ENCODE measurements around the gene TNFAIP3. TPM values are rescaled to one million over a fixed set of nuclear protein-coding genes. Genes with fewer than 3 reads are reported as not detected.
A peak's percentile ranks its signal among the peaks of the same experiment; 100 is the strongest.

The TNFAIP3 gene
- total RNA-seq, 1 donor from 2014 or later, result 1.8 TPM

DNA sequence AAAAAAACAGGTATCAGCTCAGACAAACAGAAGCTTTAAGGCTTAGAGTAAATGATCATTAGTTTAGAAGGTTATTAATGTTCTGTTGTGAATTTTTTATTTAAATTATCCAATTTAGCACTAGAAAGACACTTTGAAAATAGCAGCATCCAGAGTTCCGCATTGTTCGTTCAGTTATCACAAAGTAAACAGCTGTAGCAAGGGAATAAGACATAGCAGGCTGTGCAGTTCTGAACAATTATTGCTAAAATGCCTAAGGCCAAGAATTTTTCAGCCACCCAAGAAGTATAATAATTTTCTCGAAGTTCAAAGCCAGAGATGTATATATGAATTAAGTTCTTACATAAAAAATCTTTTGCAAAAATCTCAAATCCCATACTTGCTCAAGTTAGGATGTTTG, 8.0 kb upstream of the TNFAIP3 start:
- Histone ChIP-seq H4K20me1 (ENCODE audit: low read depth) (no peaks in the 10 kb centered on the region), H3K27ac (no peak overlapping the region), H2AFZ (replicated peaks) (no peak overlapping the region), H3K4me2 (no peak overlapping the region), H3K36me3 (no peaks in the 10 kb centered on the region), H3K4me1 (no peaks in the 10 kb centered on the region), H3K27me3 (no peaks in the 10 kb centered on the region), H3F3A (ENCODE audit: low read depth) (no peaks in the 10 kb centered on the region), H3K4me3 (no peak overlapping the region), H3K9ac (no peak overlapping the region), H3K79me2 (ENCODE audit: low read depth) (no peaks in the 10 kb centered on the region), H3K9me3 (ENCODE audit: low read depth) (no peaks in the 10 kb centered on the region)
- Mint-ChIP-seq H3K36me3 (no peaks in the 10 kb centered on the region), H3K27ac (no peak overlapping the region), H3K4me3 (no peak overlapping the region), H3K4me1 (peaks cover 17% of the 10 kb centered on the region), H3K9me3 (no peaks in the 10 kb centered on the region), H3K27me3 (ENCODE audit: insufficient read depth, low read depth) (no peaks in the 10 kb centered on the region)
- TF ChIP-seq CTCF (IDR thresholded peaks at IDR 0.05), result no peak
- no peak for TF ChIP-seq EZH2 (IDR thresholded peaks at IDR 0.05)
- no peak for TF ChIP-seq EZH2phosphoT487 (IDR thresholded peaks at IDR 0.05)
- DNase-seq (ENCODE audit: low spot score), result no peak

DNA sequence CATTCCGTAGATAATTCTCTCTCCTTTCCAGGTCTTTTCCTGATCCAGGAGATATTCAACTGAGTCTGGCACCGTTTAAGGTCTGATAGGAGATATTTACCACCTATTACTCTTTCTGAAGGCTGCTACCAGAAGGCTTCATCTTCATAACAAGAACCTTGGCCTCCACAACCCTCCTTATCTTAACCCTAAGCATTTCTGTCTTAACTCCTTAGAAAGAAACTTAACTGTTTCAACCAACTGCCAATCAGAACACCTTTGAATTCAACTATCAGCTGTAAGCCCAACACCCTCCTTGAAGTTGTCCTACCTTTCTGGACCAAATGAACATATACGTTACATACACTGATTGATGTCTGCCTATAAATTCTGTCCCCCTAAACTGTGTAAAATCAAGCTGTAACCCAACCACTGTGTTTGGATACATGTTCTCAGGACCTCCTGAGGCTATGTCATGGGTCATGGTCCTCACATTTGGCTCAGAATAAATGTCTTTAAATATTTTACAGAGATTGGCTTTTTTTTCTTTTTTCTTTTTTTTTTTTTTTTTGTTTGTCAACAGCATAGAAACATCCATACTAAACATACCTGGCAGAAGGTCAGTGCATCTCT, 6.6 kb upstream of the TNFAIP3 start:
- peak overlapping the region; percentile 27 for H2AFZ ChIP-seq (replicated peaks)
- Mint-ChIP-seq H3K9me3 (peaks cover 2% of the 10 kb centered on the region), H3K4me1 (peaks cover 28% of the 10 kb centered on the region), H3K27me3 (ENCODE audit: insufficient read depth, low read depth) (no peaks in the 10 kb centered on the region), H3K36me3 (no peaks in the 10 kb centered on the region), H3K27ac (no peak overlapping the region), H3K4me3 (no peak overlapping the region)
- H3K4me1 ChIP-seq, result peaks cover 10% of the 10 kb centered on the region
- H3F3A ChIP-seq (ENCODE audit: low read depth), result peaks cover 6% of the 10 kb centered on the region
- no peaks in the 10 kb centered on the region for H3K79me2 ChIP-seq (ENCODE audit: low read depth)
- H3K9me3 ChIP-seq (ENCODE audit: low read depth), result no peaks in the 10 kb centered on the region
- TF ChIP-seq EZH2 (IDR thresholded peaks at IDR 0.05) (no peak), EZH2phosphoT487 (IDR thresholded peaks at IDR 0.05) (no peak), CTCF (IDR thresholded peaks at IDR 0.05) (no peak)
- no peak overlapping the region for H3K27ac ChIP-seq
- H3K27me3 ChIP-seq, result no peaks in the 10 kb centered on the region
- no peak overlapping the region for H3K4me2 ChIP-seq
- DNase-seq (ENCODE audit: low spot score), result no peak
- H3K9ac ChIP-seq, result no peak overlapping the region
- no peaks in the 10 kb centered on the region for H4K20me1 ChIP-seq (ENCODE audit: low read depth)
- no peak overlapping the region for H3K4me3 ChIP-seq
- no peaks in the 10 kb centered on the region for H3K36me3 ChIP-seq

- no peaks in the 10 kb centered on the region for H3K9me3 ChIP-seq (ENCODE audit: low read depth)
- TF ChIP-seq CTCF (IDR thresholded peaks at IDR 0.05) (no peak), EZH2phosphoT487 (IDR thresholded peaks at IDR 0.05) (no peak), EZH2 (IDR thresholded peaks at IDR 0.05) (no peak)
- no peaks in the 10 kb centered on the region for H3K36me3 ChIP-seq
- H3K36me3 Mint-ChIP-seq, result no peaks in the 10 kb centered on the region
- peaks cover 37% of the 10 kb centered on the region for H3K4me1 Mint-ChIP-seq
- no peaks in the 10 kb centered on the region for H4K20me1 ChIP-seq (ENCODE audit: low read depth)
- H3K27me3 Mint-ChIP-seq (ENCODE audit: insufficient read depth, low read depth), result no peaks in the 10 kb centered on the region
- H3K27ac Mint-ChIP-seq, result peak overlapping the region; percentile 11
- peaks cover 2% of the 10 kb centered on the region for H3K9me3 Mint-ChIP-seq
- no peak overlapping the region for H3K9ac ChIP-seq
- H3K4me3 ChIP-seq, result no peak overlapping the region
- no peak overlapping the region for H3K4me2 ChIP-seq
- H3K4me3 Mint-ChIP-seq, result no peak overlapping the region
- no peak overlapping the region for H3K27ac ChIP-seq
- H3K27me3 ChIP-seq, result no peaks in the 10 kb centered on the region
- H3K4me1 ChIP-seq, result peaks cover 19% of the 10 kb centered on the region
- H3F3A ChIP-seq (ENCODE audit: low read depth), result peaks cover 15% of the 10 kb centered on the region
- no peak overlapping the region for H2AFZ ChIP-seq (replicated peaks)
- no peaks in the 10 kb centered on the region for H3K79me2 ChIP-seq (ENCODE audit: low read depth)
- DNase-seq (ENCODE audit: low spot score), result no peak
Measured at GRCh38 chr6:137861550-137862337, 5.3 kb upstream of the TNFAIP3 start.
